ENCODE results near the gene USP7. TPM values are rescaled to one million over a fixed set of nuclear protein-coding genes. Genes with fewer than 3 reads are reported as not detected.
A peak's percentile ranks its signal among the peaks of the same experiment; 100 is the strongest.

The USP7 gene
- total and polyA plus RNA-seq, 4 donors = 19.7 to 174 (median 56.0) TPM

DNA sequence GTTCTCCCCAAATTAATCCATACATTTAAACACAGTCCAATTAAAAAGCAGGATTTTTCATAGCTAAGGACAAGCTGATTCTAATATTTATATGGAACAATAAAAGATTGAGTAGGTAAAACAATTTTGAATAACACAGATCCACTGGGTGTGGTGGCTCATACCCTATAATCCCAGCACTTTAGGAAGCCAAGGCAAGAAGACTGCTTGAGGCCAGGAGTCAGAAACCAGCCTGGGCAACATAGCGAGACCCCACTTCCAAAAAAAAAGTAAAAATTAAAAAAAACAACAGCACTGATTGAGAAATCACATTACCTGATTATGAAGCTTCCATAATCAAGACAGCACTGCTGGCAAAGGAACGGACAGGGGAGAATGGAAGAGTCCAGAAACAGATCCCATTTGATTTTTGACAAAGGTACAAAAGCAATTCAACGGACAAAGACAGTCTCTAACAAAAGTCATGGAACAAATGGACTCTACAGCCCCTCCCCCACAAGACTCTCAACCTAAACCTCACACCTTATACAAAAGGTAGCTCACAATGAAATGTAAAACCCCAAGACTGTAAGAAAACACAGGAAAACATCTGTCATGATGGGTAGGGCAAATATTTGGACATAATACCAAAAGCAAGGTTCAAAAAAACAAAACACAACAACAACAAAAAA, 17.9 kb downstream of the USP7 start:
- Histone ChIP-seq H3K4me3 (no peak overlapping the region), H3K36me3 (ENCODE audit: control insufficient read depth in 4 of 4, insufficient read depth in 4 of 4, low read length in 4 of 4) (no peaks in the 10 kb centered on the region), H3K4me1 (ENCODE audit: control insufficient read depth in 5 of 5, insufficient read depth in 5 of 5, low read length in 5 of 5) (peaks cover 5 to 43% (median 22%) of the 10 kb centered on the region in 5 donors), H3K27ac (ENCODE audit: low read depth in 1 of 2, low read length in 1 of 2) (no peak overlapping the region), H3K9me3 (ENCODE audit: control insufficient read depth in 4 of 4, insufficient read depth in 3 of 4, low read length in 3 of 4) (no peaks in the 10 kb centered on the region), H3K9ac (ENCODE audit: insufficient read depth in 1 of 2, low read length in 2 of 2) (no peak overlapping the region), H3K27me3 (ENCODE audit: control insufficient read depth in 3 of 3, insufficient read depth in 3 of 3, low read length in 2 of 3) (no peaks in the 10 kb centered on the region)
- ATAC-seq (ENCODE audit: insufficient read depth, low FRiP score) (no peak), DNase-seq (no peak)
- WGBS, 2 donors = 86 to 93% methylated on average over 3 of the region's 3 CpGs
- TF ChIP-seq, protein P1, sequence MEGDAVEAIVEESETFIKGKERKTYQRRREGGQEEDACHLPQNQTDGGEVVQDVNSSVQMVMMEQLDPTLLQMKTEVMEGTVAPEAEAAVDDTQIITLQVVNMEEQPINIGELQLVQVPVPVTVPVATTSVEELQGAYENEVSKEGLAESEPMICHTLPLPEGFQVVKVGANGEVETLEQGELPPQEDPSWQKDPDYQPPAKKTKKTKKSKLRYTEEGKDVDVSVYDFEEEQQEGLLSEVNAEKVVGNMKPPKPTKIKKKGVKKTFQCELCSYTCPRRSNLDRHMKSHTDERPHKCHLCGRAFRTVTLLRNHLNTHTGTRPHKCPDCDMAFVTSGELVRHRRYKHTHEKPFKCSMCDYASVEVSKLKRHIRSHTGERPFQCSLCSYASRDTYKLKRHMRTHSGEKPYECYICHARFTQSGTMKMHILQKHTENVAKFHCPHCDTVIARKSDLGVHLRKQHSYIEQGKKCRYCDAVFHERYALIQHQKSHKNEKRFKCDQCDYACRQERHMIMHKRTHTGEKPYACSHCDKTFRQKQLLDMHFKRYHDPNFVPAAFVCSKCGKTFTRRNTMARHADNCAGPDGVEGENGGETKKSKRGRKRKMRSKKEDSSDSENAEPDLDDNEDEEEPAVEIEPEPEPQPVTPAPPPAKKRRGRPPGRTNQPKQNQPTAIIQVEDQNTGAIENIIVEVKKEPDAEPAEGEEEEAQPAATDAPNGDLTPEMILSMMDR (IDR thresholded peaks at IDR 0.05; ENCODE audit: control extremely low read depth, extremely low read depth) = no peak

DNA sequence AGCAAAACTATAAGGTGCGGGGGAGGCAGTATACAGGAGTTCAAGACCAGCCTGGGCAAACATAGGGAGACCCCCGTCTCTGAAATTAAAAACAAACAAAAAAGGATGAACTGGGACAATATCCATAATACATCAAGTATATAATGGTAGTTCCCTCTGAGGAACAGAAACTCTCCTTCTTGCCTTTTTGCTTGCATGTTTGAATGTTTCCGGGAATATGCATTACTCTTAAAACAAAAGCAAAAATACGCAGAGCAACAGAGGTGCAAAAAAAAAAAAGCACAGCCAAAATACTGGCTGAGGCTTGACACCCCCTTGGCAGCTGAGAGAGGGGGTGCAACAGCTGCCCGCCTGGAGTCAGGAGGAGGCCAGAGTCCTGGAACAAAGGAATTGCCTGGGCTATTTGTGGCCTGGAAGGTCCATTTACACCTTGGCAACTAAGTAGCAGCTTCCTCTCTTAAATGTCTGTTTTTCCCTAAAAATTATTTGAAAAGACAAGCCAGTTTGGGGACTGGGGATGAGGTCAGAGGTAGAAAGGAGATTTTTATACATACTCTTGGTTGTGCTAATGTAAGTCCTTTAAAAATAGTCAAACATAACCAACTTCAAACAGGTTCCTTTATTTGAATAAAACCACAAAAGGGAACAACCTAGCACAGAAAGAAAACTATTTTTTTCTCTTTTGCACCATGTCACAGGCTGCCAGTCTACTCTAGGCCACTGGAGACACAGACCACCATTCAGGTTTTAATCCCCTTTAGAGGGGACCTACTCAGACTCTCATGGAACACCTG, 19.5 kb downstream of the USP7 start:
- Histone ChIP-seq H3K9me3 (ENCODE audit: control insufficient read depth in 4 of 4, insufficient read depth in 3 of 4, low read length in 3 of 4) (no peaks in the 10 kb centered on the region), H3K27ac (ENCODE audit: low read depth in 1 of 2, low read length in 1 of 2) (no peak overlapping the region), H3K4me3 (no peak overlapping the region), H3K36me3 (ENCODE audit: control insufficient read depth in 4 of 4, insufficient read depth in 4 of 4, low read length in 4 of 4) (no peaks in the 10 kb centered on the region), H3K9ac (ENCODE audit: insufficient read depth in 1 of 2, low read length in 2 of 2) (no peak overlapping the region), H3K4me1 (ENCODE audit: control insufficient read depth in 5 of 5, insufficient read depth in 5 of 5, low read length in 5 of 5) (peaks cover 5 to 41% (median 15%) of the 10 kb centered on the region in 5 donors), H3K27me3 (ENCODE audit: control insufficient read depth in 3 of 3, insufficient read depth in 3 of 3, low read length in 2 of 3) (no peaks in the 10 kb centered on the region)
- TF ChIP-seq, protein P1 (IDR thresholded peaks at IDR 0.05; ENCODE audit: control extremely low read depth, extremely low read depth) = no peak
- 50 to 55% methylated on average over 5 of the region's 5 CpGs for whole genome bisulfite sequencing, 2 donors
- ATAC-seq (ENCODE audit: insufficient read depth, low FRiP score) (no peak), DNase-seq (peak in 1 of 3 donors; percentile 13)

DNA sequence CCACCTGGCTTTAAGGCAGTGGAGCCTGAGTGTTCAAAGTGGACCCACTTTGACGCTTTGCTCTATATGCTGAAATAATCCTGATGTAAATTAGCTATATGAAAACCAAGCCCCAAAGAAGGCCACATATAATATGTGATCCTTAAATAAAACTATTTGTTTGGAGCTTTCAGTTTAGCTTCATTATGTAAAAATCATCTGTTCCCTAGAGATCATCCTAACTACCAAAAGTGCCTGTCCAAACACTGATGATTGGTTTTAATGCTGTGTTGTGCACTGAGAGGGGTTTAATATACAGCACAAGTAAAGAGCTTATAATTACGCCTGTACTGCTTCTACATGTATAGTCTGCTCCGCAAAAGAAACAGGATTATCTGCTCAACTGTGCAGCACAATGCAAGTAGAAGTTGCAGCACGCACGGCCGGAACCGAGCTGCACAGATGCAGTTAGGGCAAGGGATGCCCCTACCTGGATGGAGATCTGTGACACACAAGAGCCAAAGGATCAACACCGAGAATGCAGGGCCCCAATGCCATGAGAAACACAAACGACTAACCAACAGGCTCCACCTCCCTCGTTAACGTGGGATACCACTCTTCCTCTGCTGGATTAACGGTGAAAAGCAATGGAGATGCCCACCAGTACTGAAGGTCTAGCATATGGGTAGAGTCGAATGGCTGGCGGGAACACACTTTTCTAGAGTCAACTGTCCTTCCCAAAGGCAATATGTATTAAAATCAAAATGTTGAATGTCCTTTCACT, 20.5 kb downstream of the USP7 start:
- 80 to 83% methylated on average over 14 of the region's 14 CpGs for WGBS, 2 donors
- no peak for ATAC-seq (ENCODE audit: insufficient read depth, low FRiP score)
- Histone ChIP-seq H3K27ac (ENCODE audit: low read depth in 1 of 2, low read length in 1 of 2) (no peak overlapping the region), H3K9me3 (ENCODE audit: control insufficient read depth in 4 of 4, insufficient read depth in 3 of 4, low read length in 3 of 4) (no peaks in the 10 kb centered on the region), H3K4me3 (no peak overlapping the region), H3K4me1 (ENCODE audit: control insufficient read depth in 5 of 5, insufficient read depth in 5 of 5, low read length in 5 of 5) (peaks cover 5 to 41% (median 16%) of the 10 kb centered on the region in 5 donors), H3K36me3 (ENCODE audit: control insufficient read depth in 4 of 4, insufficient read depth in 4 of 4, low read length in 4 of 4) (no peaks in the 10 kb centered on the region), H3K9ac (ENCODE audit: insufficient read depth in 1 of 2, low read length in 2 of 2) (no peak overlapping the region), H3K27me3 (ENCODE audit: control insufficient read depth in 3 of 3, insufficient read depth in 3 of 3, low read length in 2 of 3) (no peaks in the 10 kb centered on the region)
- DNase-seq = no peak
- TF ChIP-seq, protein P1 (IDR thresholded peaks at IDR 0.05; ENCODE audit: control extremely low read depth, extremely low read depth) = no peak

Data from lung (tissue), 12 donors.